ENCODE measurements around the gene TMEM134.

The TMEM134 gene

GRCh38 chr11:67431346-67432249 is 37.5 kb downstream of the TMEM134 start:
- Histone ChIP-seq H4K20me1 (ENCODE audit: control insufficient read depth, insufficient read depth, low read depth, low read length) (peaks cover 12% of the 10 kb centered on the region; the same call in 1 of the 2 replicates), H3K4me2 (ENCODE audit: low read length) (no peak overlapping the region), H3K27me3 (ENCODE audit: control insufficient read depth, low read length) (no peaks in the 10 kb centered on the region), H3K9me2 (replicated peaks; ENCODE audit: control insufficient read depth, low read length) (no peaks in the 10 kb centered on the region), H3K9me3 (ENCODE audit: control insufficient read depth, insufficient read depth, low read length) (no peaks in the 10 kb centered on the region), H3K36me3 (ENCODE audit: control insufficient read depth, low read length) (peaks cover 68% of the 10 kb centered on the region), H3F3A (ENCODE audit: control insufficient read depth, insufficient read depth) (peaks cover 31% of the 10 kb centered on the region), H3K27ac (ENCODE audit: low read depth, low read length) (no peak overlapping the region), H3K4me1 (ENCODE audit: control insufficient read depth, low read length) (peaks cover 47% of the 10 kb centered on the region), H3K4me3 (ENCODE audit: low read length) (no peak overlapping the region), H3K79me2 (ENCODE audit: control insufficient read depth, low read length) (peaks cover 55% of the 10 kb centered on the region)
- TF ChIP-seq CTCF (IDR thresholded peaks at IDR 0.05; ENCODE audit: low read depth, low read length, poor library complexity, severe bottlenecking) (no peak), EZH2phosphoT487 (IDR thresholded peaks at IDR 0.05; ENCODE audit: borderline replicate concordance, low read length) (no peak)

- TF ChIP-seq CTCF (IDR thresholded peaks at IDR 0.05; ENCODE audit: low read depth, low read length, poor library complexity, severe bottlenecking) (no peak), EZH2phosphoT487 (IDR thresholded peaks at IDR 0.05; ENCODE audit: borderline replicate concordance, low read length) (no peak)
- Histone ChIP-seq H3K9me3 (ENCODE audit: control insufficient read depth, insufficient read depth, low read length) (no peaks in the 10 kb centered on the region), H3K4me2 (ENCODE audit: low read length) (peak overlapping the region; percentile 73), H3K27ac (ENCODE audit: low read depth, low read length) (no peak overlapping the region), H3K9me2 (replicated peaks; ENCODE audit: control insufficient read depth, low read length) (no peaks in the 10 kb centered on the region), H3K79me2 (ENCODE audit: control insufficient read depth, low read length) (peaks cover 37% of the 10 kb centered on the region), H4K20me1 (ENCODE audit: control insufficient read depth, insufficient read depth, low read depth, low read length) (no peaks in the 10 kb centered on the region), H3K4me3 (ENCODE audit: low read length) (peak overlapping the region; percentile 73), H3K27me3 (ENCODE audit: control insufficient read depth, low read length) (no peaks in the 10 kb centered on the region), H3F3A (ENCODE audit: control insufficient read depth, insufficient read depth) (peaks cover 14% of the 10 kb centered on the region), H3K4me1 (ENCODE audit: control insufficient read depth, low read length) (peaks cover 30% of the 10 kb centered on the region), H3K36me3 (ENCODE audit: control insufficient read depth, low read length) (peaks cover 49% of the 10 kb centered on the region)
Measured at GRCh38 chr11:67429722-67430121, 39.3 kb downstream of the TMEM134 start.

GRCh38 chr11:67429038-67429668 is 39.9 kb downstream of the TMEM134 start:
- Histone ChIP-seq H3K4me1 (ENCODE audit: control insufficient read depth, low read length) (peaks cover 25% of the 10 kb centered on the region), H3K79me2 (ENCODE audit: control insufficient read depth, low read length) (peaks cover 34% of the 10 kb centered on the region), H3K9me2 (replicated peaks; ENCODE audit: control insufficient read depth, low read length) (no peaks in the 10 kb centered on the region), H3K4me3 (ENCODE audit: low read length) (peak overlapping the region; percentile 73), H3K4me2 (ENCODE audit: low read length) (peak overlapping the region; percentile 73), H3K27ac (ENCODE audit: low read depth, low read length) (no peak overlapping the region), H3K27me3 (ENCODE audit: control insufficient read depth, low read length) (no peaks in the 10 kb centered on the region), H3K9me3 (ENCODE audit: control insufficient read depth, insufficient read depth, low read length) (no peaks in the 10 kb centered on the region), H3F3A (ENCODE audit: control insufficient read depth, insufficient read depth) (peaks cover 10% of the 10 kb centered on the region; the same call in 1 of the 2 replicates), H4K20me1 (ENCODE audit: control insufficient read depth, insufficient read depth, low read depth, low read length) (no peaks in the 10 kb centered on the region), H3K36me3 (ENCODE audit: control insufficient read depth, low read length) (peaks cover 44% of the 10 kb centered on the region)
- TF ChIP-seq EZH2phosphoT487 (IDR thresholded peaks at IDR 0.05; ENCODE audit: borderline replicate concordance, low read length) (no peak), CTCF (IDR thresholded peaks at IDR 0.05; ENCODE audit: low read depth, low read length, poor library complexity, severe bottlenecking) (no peak)
